NCI-H345 (cell line): ENCODE measurements around the gene TBC1D22A.

ENCODE experiments used
- DNase-seq: peaks from one replicate; lab custom pipeline; 2025; lab: John Stamatoyannopoulos, UW

TBC1D22A gene

GRCh38 chr22:47142427-47143046 lies 380.1 kb downstream of the TBC1D22A start:
- no peak for DNase-seq

GRCh38 chr22:47143249-47143938 lies 380.9 kb downstream of the TBC1D22A start:
- no peak for DNase-seq

DNA sequence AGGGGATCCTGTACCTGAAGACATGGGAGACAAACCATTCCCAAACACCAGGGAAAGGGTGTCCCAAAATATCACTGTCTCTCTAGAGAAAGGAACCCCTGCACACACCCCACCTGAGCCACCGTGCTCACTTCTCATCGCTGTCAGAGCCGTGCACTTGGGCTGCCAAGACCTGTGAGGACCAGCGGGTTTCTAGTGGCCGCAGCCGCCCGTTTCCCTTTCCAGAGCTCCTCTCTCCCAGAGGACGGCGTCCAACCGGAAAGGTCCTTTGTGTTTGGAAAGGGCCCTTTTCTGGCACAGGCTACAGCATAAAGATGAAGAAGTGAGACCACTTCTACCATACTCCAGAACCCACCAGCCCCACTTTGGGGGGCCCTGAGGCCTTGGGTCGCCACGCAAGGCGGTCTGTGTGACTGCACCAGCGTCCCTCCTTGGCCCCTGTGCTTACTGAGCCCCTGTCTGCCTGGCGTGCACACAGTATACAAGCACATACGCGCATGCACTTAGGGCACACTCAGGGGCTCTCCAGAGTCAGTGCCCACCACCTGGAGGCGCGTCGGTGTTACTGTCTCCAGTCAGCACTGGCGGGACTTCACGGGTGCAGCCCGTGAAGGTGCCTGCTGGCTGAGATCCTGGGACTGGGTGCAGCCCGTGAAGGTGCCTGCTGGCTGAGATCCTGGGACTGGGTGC lies 381.8 kb downstream of the TBC1D22A start:
- no peak for DNase-seq

GRCh38 chr22:47144791-47145425 lies 382.5 kb downstream of the TBC1D22A start:
- no peak for DNase-seq

GRCh38 chr22:47145883-47146282 lies 383.4 kb downstream of the TBC1D22A start:
- no peak for DNase-seq

- no peak for DNase-seq
Measured at GRCh38 chr22:47146391-47146790, 383.9 kb downstream of the TBC1D22A start.

DNA sequence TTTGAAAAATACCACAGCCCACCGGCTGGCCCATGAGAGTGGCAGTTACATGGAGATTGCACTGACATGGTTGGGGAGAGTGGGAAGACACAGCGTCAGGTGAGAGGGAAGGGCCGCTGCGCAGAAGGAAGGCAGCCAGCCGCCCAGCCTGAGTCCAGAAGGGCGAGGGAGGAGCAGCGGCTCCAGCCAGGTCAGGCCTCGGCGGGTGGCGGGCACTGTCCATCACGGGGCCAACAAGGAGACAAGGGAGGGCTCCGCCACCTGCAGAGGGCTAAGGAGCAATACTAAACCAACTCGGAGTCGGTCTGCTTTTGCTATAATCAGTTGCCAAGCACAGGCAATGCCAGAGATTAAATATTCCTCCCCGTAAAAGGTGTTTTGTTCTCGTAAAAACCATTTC lies 384.5 kb downstream of the TBC1D22A start:
- DNase-seq: no peak

GRCh38 chr22:47147572-47147971 lies 385.1 kb downstream of the TBC1D22A start:
- DNase-seq: no peak

- no peak for DNase-seq
Measured at GRCh38 chr22:47148510-47148909, 386.1 kb downstream of the TBC1D22A start.

- DNase-seq: no peak
Measured at GRCh38 chr22:47148956-47149728, 386.7 kb downstream of the TBC1D22A start.

GRCh38 chr22:47149976-47150375 lies 387.5 kb downstream of the TBC1D22A start:
- no peak for DNase-seq

- DNase-seq: no peak
Measured at GRCh38 chr22:47150426-47150825, 388.0 kb downstream of the TBC1D22A start.

DNA sequence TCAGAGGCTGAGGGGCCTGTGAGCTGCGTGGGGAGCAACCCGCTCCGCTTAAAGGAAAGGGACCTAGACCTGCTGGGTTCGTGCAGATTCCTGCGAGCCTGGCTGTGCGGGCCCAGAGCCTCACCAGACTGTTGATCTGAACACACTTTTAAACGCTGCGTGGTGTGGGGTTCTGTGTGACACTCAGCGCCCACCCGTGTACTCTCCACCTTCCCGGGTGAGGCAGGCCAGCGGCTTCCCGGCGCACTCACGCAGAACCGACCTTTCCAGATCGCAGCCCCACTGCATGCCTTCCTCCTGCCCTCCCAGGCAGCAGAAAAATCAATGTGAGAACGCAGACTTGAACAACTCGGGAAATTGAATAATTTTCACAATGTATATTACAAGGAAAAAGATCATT lies 388.6 kb downstream of the TBC1D22A start:
- DNase-seq: no peak

- no peak for DNase-seq
Measured at GRCh38 chr22:47151490-47151889, 389.0 kb downstream of the TBC1D22A start.

- no peak for DNase-seq
Measured at GRCh38 chr22:47152236-47152635, 389.8 kb downstream of the TBC1D22A start.

GRCh38 chr22:47152938-47153337 lies 390.5 kb downstream of the TBC1D22A start:
- no peak for DNase-seq

GRCh38 chr22:47153854-47154525 lies 391.5 kb downstream of the TBC1D22A start:
- DNase-seq: no peak

DNA sequence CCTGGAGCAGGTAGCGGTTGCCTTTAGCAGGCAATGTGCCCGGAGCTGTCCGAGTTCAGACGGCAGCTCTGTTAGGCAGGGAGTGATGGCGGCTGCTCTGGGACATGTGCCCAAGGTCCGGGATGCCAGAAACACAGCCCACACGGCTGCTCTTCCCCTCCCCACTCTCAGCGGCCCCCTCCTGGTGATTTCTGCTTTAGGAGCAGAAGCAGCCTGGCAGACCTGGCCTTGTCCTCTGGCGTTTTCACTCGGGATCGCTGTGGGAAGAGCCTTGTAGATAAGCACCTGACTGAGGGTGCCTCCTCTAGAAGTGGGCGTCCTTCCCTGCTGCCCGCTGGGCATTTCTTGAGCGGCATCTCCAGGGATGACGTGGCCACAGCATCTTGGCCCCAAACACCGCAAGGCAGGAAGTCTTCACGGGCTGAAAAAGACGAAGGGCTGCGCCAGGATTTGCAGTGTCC lies 392.2 kb downstream of the TBC1D22A start:
- no peak for DNase-seq

DNA sequence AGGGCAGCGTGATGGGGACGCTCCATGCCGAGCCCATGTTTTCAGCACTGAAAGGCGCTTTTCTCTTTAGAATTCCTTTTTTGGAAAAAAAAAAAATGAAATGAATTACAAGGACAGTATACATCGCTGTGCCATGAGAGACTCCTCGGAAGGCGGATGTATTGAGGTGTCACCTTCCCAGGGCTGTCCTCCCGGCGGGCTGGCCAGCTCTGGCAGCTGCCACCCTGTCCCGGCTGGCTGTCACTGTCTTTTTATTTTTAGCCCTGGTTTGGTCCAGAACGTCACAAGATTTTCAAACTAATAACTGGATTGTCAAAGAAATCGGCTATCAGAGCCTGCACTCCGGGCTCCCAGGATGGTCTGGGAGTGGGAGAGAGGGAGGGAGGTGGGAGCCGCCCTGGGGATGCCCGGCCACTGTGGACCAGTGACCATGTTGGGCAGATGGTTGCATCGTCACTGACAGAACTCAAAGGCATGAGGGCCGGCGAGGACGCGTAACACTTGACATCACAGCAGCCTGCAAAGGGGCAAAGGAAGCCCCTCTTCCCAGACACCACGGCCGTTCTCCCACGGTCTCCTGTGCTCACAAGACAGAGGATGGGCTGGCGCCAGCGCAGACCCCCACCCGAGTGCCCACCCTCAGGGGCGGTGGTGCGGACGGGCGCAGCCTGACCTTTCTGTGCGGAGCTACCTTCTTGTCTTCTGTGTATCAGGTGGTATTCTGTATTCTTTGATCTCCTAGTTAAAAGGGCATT lies 392.9 kb downstream of the TBC1D22A start:
- DNase-seq: no peak

DNA sequence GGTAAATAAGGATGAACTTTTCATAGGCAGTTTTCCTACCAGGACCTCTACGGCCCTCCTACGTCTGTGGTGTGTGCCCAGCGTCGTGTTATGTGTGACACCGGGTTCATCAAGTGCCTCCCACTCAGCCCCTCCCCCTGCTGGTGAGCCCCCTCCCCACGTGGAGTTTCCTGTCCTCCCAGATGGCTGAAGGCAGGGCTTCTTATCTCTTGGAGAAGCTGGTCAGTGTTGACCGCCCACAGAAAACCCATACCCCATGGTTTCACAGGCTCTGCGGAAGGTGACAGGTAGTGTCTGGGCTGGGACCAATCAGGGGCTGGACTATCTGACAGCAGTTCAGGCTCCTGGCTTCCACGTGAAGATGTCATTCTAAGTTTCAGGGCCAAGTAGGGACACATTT lies 393.5 kb downstream of the TBC1D22A start:
- no peak for DNase-seq
